Brain microvascular endothelial cell (primary cell): ENCODE results near the gene ANP32B.
"Not testable (repeated sequence)": the region's sequence is repeated elsewhere in the genome, so short reads cannot be mapped to it uniquely, and the experiment has no call there.

Source experiments
- DNase-seq: peaks from one replicate; pipeline ENCODE4 v3.0.0-alpha.2; 2020
- H3K27ac ChIP-seq: fragments of 250-450 bp; sonication (Bioruptor Pico); 2 replicates; pipeline ENCODE4 v1.5.1; 2020; ENCODE audit warnings: mild to moderate bottlenecking, moderate library complexity
- H3K27me3 ChIP-seq: fragments of 250-450 bp; sonication (Bioruptor Pico); replicated peaks from 2 replicates; pipeline ENCODE4 v1.5.1; 2020; ENCODE audit warnings: mild to moderate bottlenecking
- H3K36me3 ChIP-seq: fragments of 250-450 bp; sonication (Bioruptor Pico); replicated peaks from 2 replicates; pipeline ENCODE4 v1.5.1; 2020; ENCODE audit warnings: mild to moderate bottlenecking
- H3K4me3 ChIP-seq: 2 replicates; pipeline ENCODE4 v1.5.1; 2011; ENCODE audit warnings: low read depth, mild to moderate bottlenecking, control low read depth, low read length, moderate library complexity
- CTCF ChIP-seq: IDR thresholded peaks from 2 replicates; pipeline ENCODE4 v1.5.1; 2011; ENCODE audit warnings: low read depth, mild to moderate bottlenecking, moderate library complexity, low read length, control low read depth, inconsistent platforms; ENCODE audit errors: missing control alignments
- in situ Hi-C: cut with HindIII; loops from 2 replicates; pipeline ENCODE4 v1.10.0; 2017; ENCODE audit warnings: low sequenced_read_pairs, low pct_ligation_motif_present

The ANP32B gene

GRCh38 chr9:97940233-97940632 lies 42.9 kb upstream of the ANP32B start:
- DNase-seq, result no peak
- no peak for TF ChIP-seq CTCF
- no peak overlapping the region for H3K27ac ChIP-seq
- peaks cover 49% of the 10 kb centered on the region for H3K27me3 ChIP-seq
- in situ Hi-C loops, result no loop called here
- H3K36me3 ChIP-seq, result no peaks in the 10 kb centered on the region
- H3K4me3 ChIP-seq, result no peak overlapping the region

- DNase-seq, result no peak
- H3K36me3 ChIP-seq, result no peaks in the 10 kb centered on the region
- H3K27ac ChIP-seq, result no peak overlapping the region
- H3K4me3 ChIP-seq, result no peak overlapping the region
- no peak for TF ChIP-seq CTCF
- in situ Hi-C loops, result no loop called here
- H3K27me3 ChIP-seq, result peaks cover 48% of the 10 kb centered on the region
These were observed 42.4 kb upstream of the ANP32B start for GRCh38 chr9:97940741-97941140.

- TF ChIP-seq CTCF, result no peak
- no peak for DNase-seq
- H3K27me3 ChIP-seq, result peaks cover 48% of the 10 kb centered on the region
- H3K4me3 ChIP-seq, result no peak overlapping the region
- in situ Hi-C loops, result no loop called here
- H3K27ac ChIP-seq, result no peak overlapping the region
- H3K36me3 ChIP-seq, result no peaks in the 10 kb centered on the region
These were observed 41.8 kb upstream of the ANP32B start for GRCh38 chr9:97941323-97941722.

GRCh38 chr9:97943308-97943855 lies 39.8 kb upstream of the ANP32B start:
- Histone ChIP-seq H3K4me3 (no peak overlapping the region), H3K27me3 (peaks cover 39% of the 10 kb centered on the region), H3K36me3 (no peaks in the 10 kb centered on the region), H3K27ac (no peak overlapping the region)
- no peak for DNase-seq
- in situ Hi-C loops, result no loop called here
- TF ChIP-seq CTCF, result no peak

- Histone ChIP-seq H3K36me3 (no peaks in the 10 kb centered on the region), H3K27ac (no peak overlapping the region), H3K4me3 (no peak overlapping the region), H3K27me3 (peaks cover 38% of the 10 kb centered on the region)
- in situ Hi-C loops, result no loop called here
- no peak for DNase-seq
- TF ChIP-seq CTCF, result no peak
These were observed 38.5 kb upstream of the ANP32B start for GRCh38 chr9:97944612-97945011.

GRCh38 chr9:97945470-97945869 lies 37.7 kb upstream of the ANP32B start:
- H3K27ac ChIP-seq, DNase-seq, in situ Hi-C loops, H3K4me3 ChIP-seq, H3K36me3 ChIP-seq: not testable (repeated sequence)
- peaks cover 36% of the 10 kb centered on the region for H3K27me3 ChIP-seq

GRCh38 chr9:97947094-97947493 lies 36.0 kb upstream of the ANP32B start:
- H3K36me3 ChIP-seq, H3K27ac ChIP-seq, DNase-seq, in situ Hi-C loops, H3K4me3 ChIP-seq: not testable (repeated sequence)
- H3K27me3 ChIP-seq, result peaks cover 22% of the 10 kb centered on the region

GRCh38 chr9:97950873-97951272 lies 32.3 kb upstream of the ANP32B start:
- DNase-seq, H3K27me3 ChIP-seq, in situ Hi-C loops, H3K36me3 ChIP-seq, H3K4me3 ChIP-seq, H3K27ac ChIP-seq: not testable (repeated sequence)
